GM10248 (cell line): ENCODE results near the gene IDI2.

Experiments
- CTCF ChIA-PET: fragments of 300-600 bp; sonication (Branson Sonifier 250); formaldehyde crosslinking; extraction: SDS; loops from one replicate; lab custom pipeline; 2021; ENCODE audit warnings: antibody characterized with exemption; lab: Yijun Ruan, JAX
- POLR2A ChIA-PET: fragments of 350-650 bp; sonication (Branson Sonifier 250); formaldehyde crosslinking; extraction: SDS; loops from one replicate; lab custom pipeline; 2020; ENCODE audit warnings: antibody characterized with exemption; lab: Yijun Ruan, JAX
- DNase-seq: peaks from one replicate; pipeline ENCODE4 v3.0.0; 2012; ENCODE audit errors: extremely low spot score
- TF ChIP-seq, protein P1 (sequence below): IDR thresholded peaks from 2 replicates; pipeline ENCODE4 v1.5.1; 2012; ENCODE audit warnings: mild to moderate bottlenecking, low read depth; ENCODE audit errors: extremely low read depth, missing control alignments, control extremely low read depth

Gene IDI2

DNA sequence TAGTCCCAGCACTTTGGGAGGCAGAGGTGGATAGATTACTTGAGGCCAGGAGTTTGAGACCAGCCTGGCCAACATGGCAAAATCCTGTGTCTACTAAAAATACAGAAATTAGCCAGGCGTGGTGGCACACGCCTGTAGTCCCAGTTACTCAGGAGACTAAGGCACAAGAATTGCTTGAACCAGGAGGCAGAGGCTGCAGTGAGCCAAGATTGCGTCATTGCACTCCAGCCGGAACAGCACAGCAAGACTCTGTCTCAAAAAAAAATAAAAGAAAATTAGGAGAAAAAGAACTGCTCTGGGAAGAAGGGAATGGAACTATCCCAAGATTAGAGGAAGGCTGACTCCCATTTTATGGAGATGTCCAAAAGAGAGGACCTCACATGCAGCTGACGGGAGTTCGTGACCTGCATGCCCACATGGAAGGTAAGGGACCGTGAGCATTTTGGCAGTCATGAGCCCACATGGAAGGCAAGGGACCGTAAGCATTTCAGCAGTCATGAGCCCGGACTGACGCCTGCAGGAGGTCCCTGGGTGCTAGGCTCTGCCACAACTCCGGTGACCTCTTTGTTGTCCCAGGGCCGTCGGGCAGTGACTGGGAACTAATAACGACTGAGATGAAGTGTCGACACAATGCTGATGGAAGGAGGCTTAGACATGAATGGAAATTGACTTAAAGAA, 56.0 kb downstream of the IDI2 start:
- TF ChIP-seq, protein P1, sequence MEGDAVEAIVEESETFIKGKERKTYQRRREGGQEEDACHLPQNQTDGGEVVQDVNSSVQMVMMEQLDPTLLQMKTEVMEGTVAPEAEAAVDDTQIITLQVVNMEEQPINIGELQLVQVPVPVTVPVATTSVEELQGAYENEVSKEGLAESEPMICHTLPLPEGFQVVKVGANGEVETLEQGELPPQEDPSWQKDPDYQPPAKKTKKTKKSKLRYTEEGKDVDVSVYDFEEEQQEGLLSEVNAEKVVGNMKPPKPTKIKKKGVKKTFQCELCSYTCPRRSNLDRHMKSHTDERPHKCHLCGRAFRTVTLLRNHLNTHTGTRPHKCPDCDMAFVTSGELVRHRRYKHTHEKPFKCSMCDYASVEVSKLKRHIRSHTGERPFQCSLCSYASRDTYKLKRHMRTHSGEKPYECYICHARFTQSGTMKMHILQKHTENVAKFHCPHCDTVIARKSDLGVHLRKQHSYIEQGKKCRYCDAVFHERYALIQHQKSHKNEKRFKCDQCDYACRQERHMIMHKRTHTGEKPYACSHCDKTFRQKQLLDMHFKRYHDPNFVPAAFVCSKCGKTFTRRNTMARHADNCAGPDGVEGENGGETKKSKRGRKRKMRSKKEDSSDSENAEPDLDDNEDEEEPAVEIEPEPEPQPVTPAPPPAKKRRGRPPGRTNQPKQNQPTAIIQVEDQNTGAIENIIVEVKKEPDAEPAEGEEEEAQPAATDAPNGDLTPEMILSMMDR = no peak
- no peak for DNase-seq
- CTCF ChIA-PET = interaction anchor here (1.5 kb wide), 1 partner anchor 24 kb away, joined by 3 read pairs; no protein-coding TSS in a partner anchor
- POLR2A ChIA-PET = no interaction called here
